Measurements from ENCODE around the gene ATXN10.
"Not testable (repeated sequence)": the region's sequence is repeated elsewhere in the genome, so short reads cannot be mapped to it uniquely, and the experiment has no call there.

ATXN10 gene

DNA sequence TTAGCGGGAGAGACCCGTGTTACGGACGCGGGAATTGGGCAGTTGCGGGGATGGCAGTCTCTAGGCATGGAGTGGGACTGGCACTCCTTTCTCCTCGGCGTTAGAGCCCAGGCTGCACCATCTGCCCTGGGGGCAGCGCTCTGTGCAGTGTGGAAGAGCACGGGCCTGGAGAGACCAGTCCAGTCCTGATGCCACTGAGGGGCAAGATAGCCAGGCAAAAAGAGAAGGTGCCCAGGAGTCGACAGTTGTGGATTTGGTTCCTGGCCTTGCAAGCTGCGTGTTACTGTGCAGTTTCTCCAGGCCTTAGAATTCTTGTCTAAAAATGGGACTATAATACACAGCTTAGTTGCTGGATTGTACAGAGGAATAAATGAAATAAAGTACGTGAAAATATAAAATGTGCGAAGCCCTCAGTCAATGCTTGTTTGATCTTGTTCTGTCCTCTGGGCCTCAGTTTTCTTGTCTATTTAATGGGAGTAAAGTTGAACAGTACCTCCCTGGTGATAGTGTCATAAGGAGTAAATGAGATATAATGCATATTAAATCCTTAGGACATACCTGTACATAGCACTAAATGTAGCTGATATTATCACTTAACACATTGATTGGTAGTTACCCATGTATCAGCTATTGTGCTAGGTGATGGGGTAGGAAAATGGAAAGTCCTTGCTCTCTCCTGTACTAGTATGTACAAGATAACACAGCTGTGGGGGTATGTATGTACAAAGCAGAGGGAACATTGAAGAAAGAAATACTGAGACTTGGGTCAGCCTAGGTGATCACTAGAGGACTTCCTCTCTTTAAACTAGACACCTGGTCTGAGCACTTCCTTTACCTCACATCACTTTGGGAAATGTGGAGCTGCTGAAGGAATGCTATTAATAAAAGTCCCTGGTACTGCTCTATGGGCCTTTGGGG lies 1.2 kb downstream of the ATXN10 start:
- DNase-seq: peak; percentile 13
- in situ Hi-C loops (cut with MboI; ENCODE audit: low pct_unique_long_range_greater_than_20kb, low sequenced_read_pairs): no loop called here

DNA sequence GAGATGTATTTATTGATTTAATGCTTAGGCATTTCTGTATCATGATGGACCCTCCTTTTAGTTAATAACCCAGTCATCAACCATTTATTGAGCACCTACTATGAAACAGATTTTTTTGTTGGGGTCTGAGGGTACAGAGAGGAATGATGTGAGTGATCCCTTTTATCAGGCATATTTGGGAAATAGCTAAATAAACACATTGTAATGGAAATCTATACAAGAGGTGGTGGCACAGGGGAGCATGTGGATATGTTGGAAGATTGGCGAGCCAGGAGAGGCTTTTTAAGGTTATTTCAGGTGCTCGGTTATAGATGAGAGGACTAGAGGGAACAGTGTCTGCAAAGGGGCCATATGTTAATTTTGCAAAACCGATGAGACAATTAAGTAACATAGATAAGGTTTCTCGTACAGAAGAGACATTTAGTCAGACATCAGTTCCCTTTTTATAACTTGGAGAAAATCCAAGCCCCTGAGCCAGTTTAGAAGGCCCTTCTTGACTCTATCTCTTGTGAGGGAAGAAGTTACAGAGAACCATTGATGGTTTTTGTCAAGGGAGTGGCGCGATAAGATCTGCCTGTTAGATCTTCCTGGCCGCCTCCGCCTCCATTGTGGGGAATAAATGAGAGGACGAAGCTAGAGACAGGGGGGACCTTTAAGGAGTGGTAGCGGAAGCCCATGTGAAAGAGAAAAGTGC lies 2.0 kb downstream of the ATXN10 start:
- in situ Hi-C loops (cut with MboI; ENCODE audit: low pct_unique_long_range_greater_than_20kb, low sequenced_read_pairs): no loop called here
- peak; percentile 80 for DNase-seq

- no peak for DNase-seq
- in situ Hi-C loops (cut with MboI; ENCODE audit: low pct_unique_long_range_greater_than_20kb, low sequenced_read_pairs): no loop called here
Observed at GRCh38 chr22:45676024-45676423, 4.4 kb downstream of the ATXN10 start.

- no peak for DNase-seq
- in situ Hi-C loops (cut with MboI; ENCODE audit: low pct_unique_long_range_greater_than_20kb, low sequenced_read_pairs): no loop called here
Observed at GRCh38 chr22:45677063-45677462, 5.4 kb downstream of the ATXN10 start.

DNA sequence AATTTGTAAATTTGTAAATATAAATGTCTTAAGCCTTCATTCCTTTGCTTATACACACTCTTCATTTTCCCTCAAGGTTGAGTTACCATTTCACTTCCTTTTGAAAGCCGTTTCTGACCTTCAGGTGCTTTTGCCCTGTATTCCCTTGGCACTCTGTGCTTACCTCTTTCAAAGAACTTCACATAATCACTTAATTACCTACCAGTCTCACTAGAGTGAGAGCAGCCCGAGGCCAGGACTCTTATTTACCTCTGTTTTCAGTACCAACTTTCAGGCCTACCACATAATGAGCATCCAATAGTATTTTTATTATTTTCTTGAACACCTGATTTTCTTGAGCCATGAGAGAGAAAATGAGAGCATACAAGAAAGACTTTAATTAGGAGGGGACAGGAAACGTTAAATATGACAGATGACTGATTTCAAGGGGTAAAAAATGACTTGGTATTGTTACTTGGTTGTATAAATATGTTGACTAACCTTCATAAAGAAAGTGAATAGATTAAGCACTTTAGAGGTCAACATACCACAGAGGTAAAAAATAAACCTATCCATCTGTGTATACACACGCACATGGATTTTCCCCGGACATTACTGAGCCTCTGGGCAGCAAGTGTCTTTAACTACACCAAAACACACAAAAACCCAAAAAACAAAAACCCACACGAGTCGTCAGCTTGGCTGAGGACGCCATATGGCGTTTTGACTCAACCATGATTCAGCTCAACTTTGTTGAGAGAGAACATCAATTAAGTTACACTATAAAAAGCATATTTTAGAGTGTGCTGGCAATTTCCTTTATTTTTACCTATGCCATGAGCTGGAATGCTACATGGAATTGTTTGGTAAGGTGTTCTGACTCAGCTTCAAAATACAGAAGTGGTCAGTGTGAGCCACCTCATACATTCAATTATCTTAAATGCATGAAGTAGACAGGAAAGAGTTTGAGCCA lies 7.6 kb downstream of the ATXN10 start:
- in situ Hi-C loops (cut with MboI; ENCODE audit: low pct_unique_long_range_greater_than_20kb, low sequenced_read_pairs): no loop called here
- DNase-seq: no peak

DNA sequence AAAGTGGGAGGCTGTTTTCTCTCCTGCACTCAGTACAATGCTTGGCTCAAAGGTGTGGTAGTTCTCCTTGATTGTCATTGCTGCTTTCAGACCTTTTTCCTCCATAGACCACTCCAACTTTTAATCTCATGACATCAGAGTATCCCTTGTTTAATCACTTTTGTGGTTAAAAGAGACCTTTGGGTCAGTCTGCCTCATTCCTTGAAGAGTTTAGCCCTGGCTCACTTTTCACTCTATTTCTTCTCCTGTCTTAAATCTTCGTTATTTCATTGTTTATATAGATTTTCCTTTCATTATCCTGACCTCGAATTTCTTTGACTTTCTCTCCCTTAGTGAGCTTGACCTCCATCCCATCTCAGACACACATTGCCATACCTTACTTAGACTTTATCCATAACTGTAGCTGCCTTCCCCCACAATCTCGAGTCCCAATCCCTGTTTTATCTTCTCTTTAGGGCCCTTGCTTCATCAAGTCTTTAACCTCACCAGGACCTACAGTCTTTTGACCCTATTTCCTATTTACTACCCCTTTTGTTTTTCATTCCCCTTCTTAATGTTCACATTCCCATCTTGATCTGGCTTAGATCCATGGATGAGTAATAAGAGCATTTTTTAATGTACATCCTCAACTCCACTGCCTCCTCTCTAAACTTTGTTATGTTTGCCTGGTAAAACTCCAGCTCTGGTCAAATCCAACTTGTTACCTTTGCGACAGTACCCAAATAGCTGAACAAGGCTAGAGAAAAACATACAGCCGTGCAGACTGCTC lies 9.5 kb downstream of the ATXN10 start:
- DNase-seq: no peak
- in situ Hi-C loops (cut with MboI; ENCODE audit: low pct_unique_long_range_greater_than_20kb, low sequenced_read_pairs): no loop called here

- peak; percentile 48 for DNase-seq
- in situ Hi-C loops (cut with MboI; ENCODE audit: low pct_unique_long_range_greater_than_20kb, low sequenced_read_pairs): no loop called here
Observed at GRCh38 chr22:45682064-45682463, 10.4 kb downstream of the ATXN10 start.

DNA sequence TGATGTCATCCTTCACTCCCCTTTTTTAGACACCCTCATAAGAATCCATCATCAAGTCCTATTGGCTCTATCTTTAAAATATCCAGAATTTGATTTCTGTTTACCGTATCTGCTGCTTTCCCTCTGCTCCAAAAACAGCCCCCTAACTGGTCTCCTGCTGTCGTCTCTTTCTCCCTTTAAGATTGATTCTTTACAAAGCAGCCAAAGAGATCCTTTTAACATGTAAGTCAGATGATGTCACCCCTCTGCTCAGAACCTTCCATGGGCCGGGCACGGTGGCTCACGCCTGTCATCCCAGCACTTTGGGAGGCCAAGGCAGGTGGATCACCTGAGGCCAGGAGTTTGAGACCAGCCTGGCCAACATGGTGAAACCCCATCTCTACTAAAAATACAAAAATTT lies 11.1 kb downstream of the ATXN10 start:
- in situ Hi-C loops (cut with MboI; ENCODE audit: low pct_unique_long_range_greater_than_20kb, low sequenced_read_pairs); DNase-seq: not testable (repeated sequence)

DNA sequence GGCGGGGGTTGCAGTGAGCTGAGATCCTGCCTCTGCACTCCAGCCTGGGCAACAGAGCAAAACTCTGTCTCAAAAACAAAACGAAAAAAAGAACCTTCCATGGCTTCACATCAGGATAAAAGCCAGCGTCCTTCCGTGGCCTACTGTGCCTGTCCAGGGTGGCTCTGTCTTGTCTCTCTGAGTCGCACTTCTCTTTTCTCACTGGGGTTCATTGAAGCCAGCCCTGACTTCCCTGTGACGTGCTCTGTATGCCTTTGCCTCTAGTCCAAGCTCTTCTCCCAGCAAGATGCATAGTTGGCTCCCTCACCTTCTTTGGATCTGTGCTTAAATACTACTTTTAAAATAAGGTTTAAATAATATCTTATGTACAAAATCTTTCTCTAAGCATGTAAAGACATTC lies 11.6 kb downstream of the ATXN10 start:
- DNase-seq: peak; percentile 55
- in situ Hi-C loops (cut with MboI; ENCODE audit: low pct_unique_long_range_greater_than_20kb, low sequenced_read_pairs): no loop called here

GRCh38 chr22:45683680-45684079 lies 12.0 kb downstream of the ATXN10 start:
- peak; percentile 9 for DNase-seq
- in situ Hi-C loops (cut with MboI; ENCODE audit: low pct_unique_long_range_greater_than_20kb, low sequenced_read_pairs): no loop called here

- DNase-seq: peak; percentile 92
- in situ Hi-C loops (cut with MboI; ENCODE audit: low pct_unique_long_range_greater_than_20kb, low sequenced_read_pairs): no loop called here
Observed at GRCh38 chr22:45684169-45684568, 12.5 kb downstream of the ATXN10 start.

DNA sequence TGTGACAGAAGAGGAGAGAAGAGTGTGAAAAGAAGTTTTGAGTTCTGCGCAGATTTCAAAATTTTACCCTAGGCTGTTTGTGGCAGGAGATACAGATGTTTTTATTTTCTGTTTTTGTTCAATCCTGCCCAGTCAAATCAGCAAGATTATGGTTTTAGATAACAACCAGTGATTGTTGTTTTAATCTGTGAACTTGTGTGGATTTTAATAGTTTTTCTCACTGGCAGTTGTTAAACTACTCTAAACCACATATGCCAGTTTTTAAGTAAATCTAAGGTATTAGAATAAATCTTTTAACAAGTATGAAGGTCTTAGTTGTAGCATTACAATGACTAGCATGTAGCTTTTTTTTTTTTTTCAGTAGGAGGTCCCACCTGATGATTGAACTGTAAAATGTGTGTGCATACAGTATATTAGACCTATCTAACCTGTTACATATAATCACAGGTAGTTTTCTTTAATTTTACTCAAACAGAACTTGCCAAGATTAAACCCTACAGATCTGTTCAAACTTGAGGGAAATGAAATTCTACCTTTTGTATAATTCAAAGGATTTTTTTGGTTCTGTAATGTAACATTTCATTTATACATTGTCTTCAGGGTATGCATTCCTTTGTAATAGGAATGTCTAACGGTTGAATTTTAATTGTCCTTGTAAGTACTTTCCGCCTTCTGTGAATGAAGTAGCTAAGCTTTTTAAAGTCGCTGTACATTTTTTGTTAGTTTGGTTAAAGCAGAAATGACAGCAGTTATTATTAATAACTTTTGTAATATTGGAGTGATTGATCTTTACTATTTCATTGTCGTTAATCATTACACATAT lies 13.3 kb downstream of the ATXN10 start:
- no peak for DNase-seq
- in situ Hi-C loops (cut with MboI; ENCODE audit: low pct_unique_long_range_greater_than_20kb, low sequenced_read_pairs): no loop called here

DNA sequence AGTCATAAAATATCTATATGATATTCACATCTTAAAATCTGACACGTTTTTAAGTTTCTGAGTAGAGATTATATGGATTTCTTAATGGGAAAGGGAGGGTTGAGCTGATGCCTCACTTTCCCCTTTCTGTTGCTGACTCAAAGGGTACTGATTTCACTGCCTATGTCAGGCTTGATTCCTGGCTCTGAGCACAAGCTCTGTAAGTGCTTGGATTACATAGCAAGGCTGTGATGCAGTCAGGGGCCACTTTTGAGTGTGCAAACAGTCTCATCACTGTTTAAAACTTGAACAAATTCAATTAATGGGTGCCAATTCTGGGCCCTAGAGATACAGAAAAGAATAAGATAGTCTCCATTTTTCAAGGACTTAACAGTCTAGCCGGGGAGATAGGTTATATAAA lies 14.4 kb downstream of the ATXN10 start:
- in situ Hi-C loops (cut with MboI; ENCODE audit: low pct_unique_long_range_greater_than_20kb, low sequenced_read_pairs): no loop called here
- no peak for DNase-seq

GRCh38 chr22:45686836-45687235 lies 15.2 kb downstream of the ATXN10 start:
- in situ Hi-C loops (cut with MboI; ENCODE audit: low pct_unique_long_range_greater_than_20kb, low sequenced_read_pairs): no loop called here
- no peak for DNase-seq

DNA sequence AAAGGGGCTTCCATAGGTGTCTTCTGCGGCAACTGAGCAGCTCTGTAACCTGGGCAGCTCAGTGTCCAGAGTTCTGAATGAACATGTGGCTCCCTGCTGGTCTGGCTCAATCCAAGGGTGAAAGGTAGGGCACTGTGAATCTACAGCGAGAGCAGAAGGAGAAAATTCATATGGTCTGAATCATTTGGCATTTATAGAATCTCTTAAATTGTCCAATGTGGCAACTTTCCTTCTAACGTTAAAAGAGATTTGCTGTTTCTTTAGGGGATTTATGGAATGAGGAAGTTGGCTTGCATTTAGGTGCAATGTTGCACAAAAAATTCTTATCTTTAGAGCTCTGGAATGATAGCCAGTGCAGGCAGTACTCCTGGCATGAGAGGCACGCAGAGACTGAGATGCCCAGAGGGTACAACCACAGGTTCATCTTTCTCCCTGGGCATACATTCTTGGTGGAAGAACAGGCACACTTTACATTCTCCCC lies 17.0 kb downstream of the ATXN10 start:
- DNase-seq: peak; percentile 51
- in situ Hi-C loops (cut with MboI; ENCODE audit: low pct_unique_long_range_greater_than_20kb, low sequenced_read_pairs): no loop called here

GRCh38 chr22:45689211-45689610 lies 17.6 kb downstream of the ATXN10 start:
- no peak for DNase-seq
- in situ Hi-C loops (cut with MboI; ENCODE audit: low pct_unique_long_range_greater_than_20kb, low sequenced_read_pairs): no loop called here

- in situ Hi-C loops (cut with MboI; ENCODE audit: low pct_unique_long_range_greater_than_20kb, low sequenced_read_pairs): no loop called here
- DNase-seq: no peak
Observed at GRCh38 chr22:45690008-45690407, 18.4 kb downstream of the ATXN10 start.

- in situ Hi-C loops (cut with MboI; ENCODE audit: low pct_unique_long_range_greater_than_20kb, low sequenced_read_pairs): no loop called here
- no peak for DNase-seq
Observed at GRCh38 chr22:45692549-45692948, 20.9 kb downstream of the ATXN10 start.
